NCI-H2171 (cell line): ENCODE data around the gene STUB1.

Experiments
- DNase-seq: peaks from one replicate; lab custom pipeline; 2025; lab: John Stamatoyannopoulos, UW

STUB1 gene

DNA sequence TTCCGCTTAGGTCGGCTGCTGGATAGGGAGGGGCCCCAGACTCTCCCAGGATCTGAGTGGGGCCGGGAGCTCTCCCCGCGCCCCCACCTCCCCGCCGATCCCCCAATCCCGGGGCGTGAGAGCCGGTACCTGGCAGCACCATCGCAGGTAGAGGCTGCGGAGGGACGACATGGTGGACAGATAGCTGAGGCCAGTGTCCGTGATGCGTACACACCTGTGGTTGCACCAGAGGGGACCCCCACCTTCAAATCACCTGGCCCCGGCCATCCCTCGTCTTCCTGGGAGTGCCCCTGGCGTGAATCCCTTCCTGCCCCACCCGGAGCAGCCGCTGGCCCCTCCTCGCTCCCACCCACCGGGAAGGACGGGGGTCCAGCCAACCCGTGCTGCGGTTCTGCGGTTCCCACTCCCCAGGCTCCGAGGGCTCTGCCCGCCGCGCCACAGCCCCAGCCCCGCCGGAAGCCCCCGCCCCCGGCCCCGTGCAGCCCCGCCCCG lies 14.7 kb downstream of the STUB1 start:
- no peak for DNase-seq

DNA sequence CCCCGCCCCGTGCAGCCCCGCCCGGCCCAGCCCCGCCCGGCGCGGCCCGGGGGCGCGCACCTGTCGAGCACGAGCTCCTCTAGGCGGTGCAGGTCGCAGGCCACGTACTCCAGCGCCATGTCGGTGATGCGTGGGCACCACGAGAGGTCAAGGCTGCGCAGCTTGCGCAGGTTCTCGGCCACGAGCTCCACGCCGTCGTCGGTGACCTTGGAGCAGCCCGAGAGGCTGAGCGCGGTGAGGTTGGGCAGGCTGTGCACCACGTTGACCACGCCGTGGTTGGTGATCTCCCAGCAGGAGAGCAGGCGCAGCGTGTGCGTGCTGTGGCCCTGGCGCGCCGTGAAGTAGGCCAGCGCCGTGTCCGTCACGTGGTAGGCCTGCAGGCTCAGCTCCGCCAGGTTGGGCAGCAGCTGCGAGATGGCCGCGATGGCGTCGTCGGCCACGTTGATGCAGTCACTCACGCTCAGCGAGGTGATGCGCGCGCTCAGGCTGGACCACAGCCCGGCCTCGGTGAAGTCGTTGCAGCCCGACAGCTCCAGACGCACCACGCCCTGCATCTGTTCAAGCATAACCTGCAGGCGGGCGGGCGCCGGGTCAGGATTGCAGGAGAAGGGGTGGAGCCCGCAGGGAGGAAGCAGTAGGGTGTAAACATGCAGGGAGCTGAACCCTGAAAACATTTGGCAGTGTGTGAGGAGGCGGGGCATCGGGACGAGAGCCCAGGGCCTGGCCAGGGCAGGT lies 15.3 kb downstream of the STUB1 start:
- peak; percentile 92 for DNase-seq

DNA sequence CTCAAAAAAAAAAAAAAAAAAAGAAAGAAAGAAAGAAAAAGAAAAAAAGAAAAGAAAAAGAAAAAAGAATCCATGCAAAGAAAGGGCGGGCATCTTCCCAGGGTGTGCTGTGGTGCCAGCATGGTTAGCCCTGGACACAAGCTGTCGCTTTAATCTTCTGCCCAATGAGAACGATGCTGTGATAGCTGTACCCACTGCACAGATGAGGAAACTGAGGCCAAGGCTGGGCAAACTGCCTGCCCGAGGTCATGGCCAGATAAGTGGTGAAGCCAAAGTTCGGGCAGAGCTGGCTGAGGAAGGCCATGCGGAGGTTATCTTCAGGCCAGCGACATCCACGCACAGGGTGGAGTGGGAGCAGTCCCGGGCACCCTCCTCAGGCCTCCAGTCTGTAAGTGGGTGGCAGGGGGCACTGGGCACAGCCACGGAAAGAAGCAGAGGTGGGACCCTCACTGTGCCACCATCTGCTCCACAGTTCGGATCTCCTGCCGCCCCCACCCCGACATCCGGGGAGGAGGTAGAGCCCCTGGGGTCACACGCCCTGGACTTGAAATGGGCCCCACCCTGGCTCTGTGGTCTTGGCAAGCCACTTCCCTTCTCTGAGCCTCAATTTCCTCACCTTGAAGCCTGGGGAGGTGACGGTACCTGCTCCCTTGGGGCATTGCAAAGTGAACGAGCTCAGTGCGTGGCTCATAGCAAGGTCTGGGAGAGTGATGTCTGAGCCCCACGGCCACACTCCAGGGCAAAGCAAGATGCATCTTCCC lies 18.9 kb downstream of the STUB1 start:
- no peak for DNase-seq

DNA sequence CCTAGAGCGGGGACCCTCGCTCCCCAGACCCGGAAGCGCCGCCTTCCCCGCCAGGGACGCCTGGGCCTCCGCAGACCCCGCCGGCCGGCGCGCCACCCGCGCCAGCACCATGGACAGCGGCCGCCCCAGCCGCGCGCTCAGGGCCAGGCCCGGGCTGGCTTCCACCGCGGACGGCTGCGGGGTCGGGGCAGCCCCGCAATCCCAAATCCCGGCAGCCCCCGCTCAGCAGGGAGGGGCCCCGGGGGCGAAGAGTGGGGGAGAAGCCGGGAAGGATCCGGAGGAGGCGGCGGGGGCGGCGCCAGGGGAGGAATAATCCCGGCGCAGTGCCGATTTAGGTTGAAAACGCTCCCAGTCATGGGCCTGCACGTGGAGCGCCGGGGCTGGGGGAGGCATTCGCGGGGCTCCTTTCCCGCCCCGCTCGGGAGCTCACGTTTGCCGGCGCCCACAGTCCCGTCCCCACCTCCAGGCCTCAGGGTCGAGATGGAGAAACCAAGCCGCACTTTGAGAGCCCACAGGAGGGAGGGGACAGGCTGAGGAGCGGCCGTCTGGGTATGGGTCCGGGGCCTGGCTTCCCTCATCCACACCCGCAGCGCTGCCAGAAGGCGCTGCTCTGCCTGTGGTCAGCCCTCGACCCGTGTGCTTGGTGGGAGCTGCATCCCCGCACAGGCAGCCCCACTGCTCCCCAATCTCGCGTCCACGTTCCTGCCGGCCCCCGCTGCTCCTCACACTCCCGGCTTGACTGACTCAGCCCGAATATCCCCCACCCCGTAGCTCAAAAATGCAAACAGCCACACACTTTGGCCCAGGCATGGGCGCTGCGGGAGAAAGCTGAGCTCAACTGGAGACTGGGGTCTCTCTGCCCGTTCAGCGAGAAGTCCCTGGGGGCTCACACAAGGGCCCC lies 20.7 kb downstream of the STUB1 start:
- DNase-seq = no peak

DNA sequence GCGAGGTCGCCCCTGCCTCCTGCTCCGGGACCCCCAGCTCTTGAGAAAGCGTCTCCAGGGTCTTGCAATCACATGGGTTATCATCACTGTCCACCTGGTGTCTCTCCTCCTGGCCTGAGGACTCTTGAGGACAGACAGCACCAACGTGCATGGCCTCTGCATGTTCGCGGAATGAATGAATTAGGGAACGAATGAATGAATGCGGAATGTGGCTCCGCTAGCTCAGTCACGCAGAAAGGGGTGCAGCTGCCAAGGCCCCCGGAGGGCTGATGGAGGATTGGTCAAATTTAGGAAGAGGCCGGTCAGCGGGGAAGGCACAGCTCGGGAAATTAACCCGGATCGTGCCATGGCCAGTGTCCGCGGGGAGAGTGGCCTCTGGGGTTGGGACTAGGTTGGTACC lies 22.1 kb downstream of the STUB1 start:
- DNase-seq = no peak

DNA sequence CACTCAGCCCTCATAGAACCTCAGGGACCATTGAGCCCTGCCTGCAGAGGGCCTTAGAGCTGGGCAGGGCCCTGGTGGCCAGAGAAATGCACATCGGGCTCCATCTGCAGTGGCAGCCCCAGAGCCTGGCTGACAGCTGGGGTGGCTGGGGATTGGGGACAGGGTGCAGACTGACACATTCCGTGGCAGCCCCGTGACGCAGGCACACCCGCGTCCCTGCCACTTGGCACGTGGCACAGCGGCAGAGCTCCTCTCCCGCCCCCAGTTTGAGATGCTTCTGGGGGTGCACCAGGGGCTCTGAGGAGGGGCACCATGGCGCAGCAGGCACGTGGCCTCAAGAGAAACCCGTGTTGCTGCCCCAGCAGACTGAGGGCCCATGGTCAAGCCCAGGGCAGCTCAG lies 23.2 kb downstream of the STUB1 start:
- DNase-seq = no peak

DNA sequence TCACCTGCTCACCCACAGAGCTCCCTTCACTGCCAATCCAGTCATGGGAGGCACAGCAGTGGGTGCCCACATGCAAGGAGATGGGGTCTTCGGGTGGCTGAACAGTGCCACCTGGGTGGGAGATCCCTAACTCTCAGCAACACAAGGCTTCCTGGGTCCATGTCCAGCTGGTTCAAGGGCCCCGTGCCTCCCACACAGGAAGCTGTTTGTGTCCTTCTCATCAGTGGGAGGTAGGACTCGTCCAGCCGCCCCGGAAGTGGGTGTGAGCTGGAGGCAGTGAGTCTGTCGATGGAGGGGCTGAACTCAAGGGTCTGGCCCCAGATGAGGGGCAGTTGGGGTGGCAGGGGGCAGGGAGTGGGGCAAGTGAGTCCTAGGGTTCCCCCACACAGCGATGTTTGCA lies 23.8 kb downstream of the STUB1 start:
- no peak for DNase-seq

DNA sequence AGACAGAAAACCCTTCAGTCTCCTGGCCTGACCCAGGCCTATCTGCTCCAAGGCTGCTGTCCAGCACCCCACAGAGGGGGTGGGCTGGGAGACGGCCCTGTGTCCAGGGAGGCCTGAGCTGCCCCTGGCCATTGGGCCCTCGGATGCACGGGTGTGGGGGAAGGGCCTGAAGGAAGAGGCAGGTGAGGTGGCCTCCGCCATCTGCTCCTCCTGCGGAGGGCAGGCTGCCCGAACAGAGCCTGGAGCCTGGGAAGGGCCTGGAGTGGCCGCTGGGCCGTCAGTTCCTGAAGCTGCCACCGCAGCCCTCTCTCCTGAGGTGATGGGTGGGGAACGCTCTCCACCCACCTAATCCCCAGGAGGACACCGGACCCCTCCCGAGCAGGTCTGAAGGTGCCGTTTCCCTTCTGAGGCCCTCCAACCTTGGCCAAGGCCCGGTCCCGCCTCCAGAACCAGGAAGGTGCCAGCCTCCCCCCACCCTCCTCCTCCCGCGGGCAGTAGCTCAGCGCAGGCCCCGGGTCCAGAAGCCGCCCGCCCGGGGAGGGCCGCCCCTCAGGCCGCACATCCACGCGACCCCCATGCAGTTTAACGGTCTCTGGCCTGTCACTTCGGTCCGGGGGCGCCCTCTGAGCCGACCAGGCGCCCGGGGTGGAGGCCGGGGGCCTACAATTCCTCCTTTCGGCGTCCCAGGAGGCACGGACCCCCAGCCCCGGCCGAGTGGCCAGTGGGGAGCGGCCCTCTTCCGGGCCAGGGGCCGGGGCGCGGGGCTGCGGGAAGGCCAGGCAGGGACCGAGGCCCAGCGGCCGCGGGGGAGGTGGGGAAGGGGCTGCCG lies 24.6 kb downstream of the STUB1 start:
- DNase-seq = no peak

DNA sequence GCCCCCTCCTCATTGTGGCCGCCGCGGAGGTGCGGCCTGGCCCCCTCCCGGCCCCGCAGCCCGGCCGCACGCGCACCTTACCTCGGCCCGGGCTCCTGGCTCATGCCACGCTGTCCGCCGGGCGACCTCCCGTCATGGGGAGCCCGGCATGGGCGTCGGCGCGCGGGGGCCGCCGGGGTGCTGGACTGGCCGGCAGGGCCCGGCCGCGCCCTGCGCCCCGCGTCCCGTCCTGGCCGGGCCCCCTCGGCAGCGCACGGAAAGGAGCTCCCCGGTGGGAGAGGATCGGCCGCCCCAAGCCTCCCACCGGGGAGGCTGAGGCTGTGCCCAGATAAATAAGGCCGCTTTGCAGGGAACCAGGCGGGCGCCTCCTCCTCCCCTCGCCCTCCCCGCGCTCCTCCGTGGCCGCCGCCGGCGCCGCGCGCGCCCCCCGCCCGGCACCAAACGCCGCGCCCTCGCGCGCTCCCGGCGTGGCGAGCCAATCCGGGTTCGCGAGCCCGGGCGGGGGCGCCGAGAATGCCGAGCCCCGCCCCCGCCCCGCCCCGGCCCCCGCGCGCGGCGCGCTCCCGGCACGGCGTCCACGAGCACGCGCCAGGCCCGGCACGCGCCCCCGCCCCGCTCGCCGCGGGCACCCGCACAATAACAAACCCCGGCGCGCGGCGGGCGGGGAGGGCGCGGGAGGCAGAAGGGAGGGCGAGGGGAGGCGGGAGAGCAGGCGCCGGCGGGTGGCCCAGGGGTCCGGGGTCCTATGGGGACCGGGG lies 25.4 kb downstream of the STUB1 start, which contains the start of gene FBXL16:
Gene FBXL16 (minus strand): TSS at position 371 of the 758 bp plus-strand sequence. CDS start 8,396 bp downstream, outside the sequence.
- DNase-seq = peak; percentile 88

DNA sequence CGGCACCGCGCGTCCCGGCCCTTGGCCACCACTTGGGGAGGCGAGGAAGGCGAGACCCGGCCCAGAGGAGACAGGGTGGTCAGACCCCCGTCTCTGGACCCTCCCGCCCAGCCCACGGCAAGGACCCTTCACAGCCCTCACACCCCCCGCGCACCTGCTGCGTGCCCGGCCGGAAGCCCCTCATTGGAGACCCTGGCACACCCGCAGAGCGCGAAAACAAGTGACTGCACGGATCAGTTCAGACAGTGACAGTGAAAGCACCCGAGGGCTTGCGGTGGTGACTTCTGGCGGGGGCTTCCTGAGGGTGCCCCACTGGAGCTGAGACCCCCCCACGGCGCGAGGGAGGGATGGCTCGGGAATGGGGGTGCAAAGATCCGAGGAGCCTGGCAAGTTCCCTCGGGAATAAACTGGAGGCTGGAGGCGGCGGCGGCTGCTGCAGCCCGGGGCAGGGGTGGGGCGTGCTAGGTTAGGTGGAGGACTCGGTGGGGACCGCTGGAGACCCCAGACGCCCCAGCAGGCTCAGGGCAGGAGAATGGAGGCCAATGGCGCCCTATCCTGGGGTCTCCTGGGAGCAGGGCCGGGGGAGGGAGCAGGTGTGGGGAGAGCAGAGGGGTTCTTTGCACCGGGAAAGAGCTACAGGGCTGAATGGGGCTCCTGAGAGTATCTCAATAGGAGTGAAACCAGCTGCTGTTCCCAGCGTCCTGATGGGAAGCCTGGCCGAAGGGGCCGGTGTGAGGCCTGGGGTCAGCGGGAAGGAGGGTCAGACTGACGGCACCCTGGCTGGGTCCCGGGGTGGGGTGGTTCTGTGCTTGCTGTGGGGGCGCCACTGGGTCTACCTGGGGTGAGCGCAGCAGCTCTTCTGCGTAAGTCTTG lies 26.2 kb downstream of the STUB1 start:
- peak; percentile 57 for DNase-seq

DNA sequence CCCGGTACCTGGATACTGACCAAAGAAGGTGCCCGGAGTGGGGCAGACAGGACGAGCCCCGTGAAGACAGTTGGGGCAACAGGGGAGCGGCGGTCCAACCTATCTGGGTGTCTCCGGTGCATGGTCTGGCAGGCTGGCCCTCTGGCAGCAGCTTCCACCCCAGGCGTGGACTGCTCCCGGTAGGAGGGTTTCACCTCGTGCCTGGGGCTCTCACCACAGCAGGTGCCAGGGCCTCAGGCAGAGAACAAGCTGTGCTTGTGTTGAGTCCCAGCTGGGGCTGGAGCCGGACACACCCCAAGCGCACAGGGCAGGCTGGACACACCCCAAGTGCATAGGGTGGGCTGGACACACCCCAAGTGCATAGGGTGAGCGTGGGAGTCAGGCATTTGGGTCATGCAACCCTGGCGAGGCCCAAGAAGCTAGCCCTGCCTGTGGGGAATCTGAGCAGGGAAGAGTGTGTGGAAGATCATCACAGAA lies 26.9 kb downstream of the STUB1 start:
- DNase-seq = no peak

DNA sequence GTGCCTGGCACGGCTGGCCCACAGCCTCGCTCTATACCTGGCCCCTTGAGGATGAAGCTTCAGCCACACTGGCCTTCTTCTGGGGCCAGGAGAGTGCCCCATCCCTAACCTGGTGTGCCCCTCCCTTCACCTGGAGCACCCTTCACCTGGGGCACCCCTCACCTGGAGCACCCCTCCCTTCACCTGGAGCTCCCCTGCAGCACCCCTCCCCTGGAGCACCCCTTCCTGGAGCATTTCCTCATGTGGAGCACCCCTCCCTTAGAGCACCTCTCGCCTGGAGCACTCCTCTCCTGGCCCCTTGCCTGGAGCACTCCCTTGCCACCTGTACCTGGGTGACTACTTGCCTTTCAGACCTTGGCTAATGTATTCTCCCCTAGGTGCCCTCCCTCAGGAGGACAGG lies 27.8 kb downstream of the STUB1 start:
- DNase-seq = no peak

DNA sequence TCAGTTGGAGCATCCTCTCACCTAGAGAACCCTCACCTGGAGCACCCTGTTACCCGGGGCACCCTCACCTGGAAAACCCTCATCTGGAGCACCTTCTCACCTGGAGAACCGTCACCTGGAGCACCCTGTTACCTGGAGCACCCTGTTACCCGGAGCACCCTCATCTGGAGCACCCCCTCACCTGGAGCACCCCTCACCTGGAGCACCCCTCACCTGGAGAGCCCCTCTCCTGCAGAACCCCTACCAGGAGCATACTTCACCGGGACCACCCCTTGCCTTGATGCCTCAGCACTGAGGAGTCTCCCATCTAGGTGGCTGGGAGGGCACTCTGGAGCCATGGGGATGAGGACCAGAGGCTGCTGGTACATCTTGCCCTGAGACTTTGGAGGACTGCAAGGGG lies 28.7 kb downstream of the STUB1 start:
- no peak for DNase-seq

DNA sequence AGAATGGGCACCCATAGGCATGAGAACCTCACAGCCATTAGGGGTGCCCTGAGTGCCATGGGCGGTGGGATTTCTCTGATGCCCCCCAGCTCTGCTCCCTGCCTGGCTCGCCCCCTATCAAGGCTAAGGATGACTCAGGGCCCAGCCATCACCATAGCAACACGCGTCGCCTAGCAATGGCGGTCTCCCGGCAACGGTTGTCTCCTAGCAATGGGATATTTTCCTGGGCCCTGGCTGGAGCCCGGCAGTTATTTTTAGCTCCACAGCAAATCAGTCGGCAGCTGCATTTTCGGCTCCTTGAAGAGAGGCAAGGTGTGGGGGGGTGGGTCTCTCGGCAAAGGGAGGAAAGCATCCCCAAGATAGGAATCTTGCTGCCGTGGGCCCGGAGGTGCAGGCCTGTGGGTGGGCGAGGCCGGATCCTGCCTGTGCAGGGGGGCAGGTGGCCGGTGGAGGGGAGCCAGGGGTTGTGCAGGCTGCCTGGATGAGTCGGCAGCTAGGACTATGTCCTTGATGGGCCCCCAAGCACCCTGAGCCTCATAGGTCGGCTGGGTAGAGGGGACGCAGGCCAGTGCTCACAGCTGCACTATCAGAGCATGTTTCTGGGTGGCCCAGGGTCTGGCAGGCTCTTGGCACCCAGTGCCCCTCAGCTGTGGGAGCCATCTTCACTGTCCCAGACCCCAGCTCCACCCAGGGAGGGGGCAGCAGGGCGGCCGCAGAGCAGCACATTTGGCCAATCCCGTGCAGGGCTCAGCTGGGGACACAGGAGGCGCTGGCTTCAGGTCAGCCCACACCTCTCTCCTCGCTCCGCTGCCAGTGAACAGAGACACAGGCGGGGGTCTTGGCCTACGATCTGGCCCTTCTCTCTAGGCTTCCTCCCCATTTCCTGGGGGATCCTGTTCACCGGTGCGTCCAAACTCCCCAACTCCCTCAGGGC lies 29.6 kb downstream of the STUB1 start:
- DNase-seq = peak; percentile 86

DNA sequence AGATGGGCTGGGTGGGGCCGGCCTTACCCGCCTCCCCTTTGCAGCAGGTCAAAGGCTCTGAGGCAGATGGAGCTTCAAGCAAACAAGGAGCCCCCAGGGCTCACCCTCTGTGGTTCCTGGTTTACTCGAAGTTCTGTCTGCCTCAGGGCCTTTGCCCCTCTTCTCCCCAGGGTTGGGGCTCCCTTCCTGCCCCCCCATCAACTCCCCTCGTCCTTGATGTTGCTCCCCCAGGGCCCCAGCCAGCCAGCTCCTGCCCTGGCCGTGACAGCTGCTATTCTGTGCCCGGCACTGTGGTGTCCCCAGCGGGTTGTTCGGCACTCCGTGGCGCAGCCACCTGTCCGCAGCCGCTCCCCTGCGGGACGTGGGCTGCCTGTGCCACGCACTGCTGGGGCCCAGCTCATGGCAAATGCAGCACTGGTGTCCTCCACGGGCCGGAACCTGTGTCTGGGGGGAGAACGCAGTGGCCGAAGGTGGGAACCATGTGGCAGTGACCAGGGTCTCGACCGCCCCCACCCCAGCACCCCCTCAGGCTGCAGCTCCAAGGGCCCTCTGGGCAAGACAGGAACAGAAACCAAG lies 30.4 kb downstream of the STUB1 start:
- DNase-seq = no peak

DNA sequence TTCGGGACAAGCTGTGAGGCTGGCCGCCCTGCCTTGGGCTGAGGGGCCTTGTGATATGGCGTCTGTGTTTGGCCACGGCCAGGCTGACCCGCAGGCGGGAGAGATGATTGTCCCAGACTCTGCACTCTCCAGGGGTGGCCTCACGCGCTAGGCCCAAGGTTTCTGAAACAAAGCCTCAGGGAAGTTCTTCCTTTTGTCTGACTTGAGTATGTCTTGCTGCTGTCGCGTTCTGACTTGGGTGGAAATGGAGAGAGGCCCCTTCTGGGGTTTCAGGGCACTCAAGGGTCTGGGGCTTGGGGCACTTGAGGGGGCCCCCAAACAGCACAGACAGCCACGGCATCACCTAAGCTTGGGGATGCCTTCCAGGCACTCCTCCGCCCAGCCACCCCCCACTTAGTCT lies 30.9 kb downstream of the STUB1 start:
- DNase-seq = no peak

DNA sequence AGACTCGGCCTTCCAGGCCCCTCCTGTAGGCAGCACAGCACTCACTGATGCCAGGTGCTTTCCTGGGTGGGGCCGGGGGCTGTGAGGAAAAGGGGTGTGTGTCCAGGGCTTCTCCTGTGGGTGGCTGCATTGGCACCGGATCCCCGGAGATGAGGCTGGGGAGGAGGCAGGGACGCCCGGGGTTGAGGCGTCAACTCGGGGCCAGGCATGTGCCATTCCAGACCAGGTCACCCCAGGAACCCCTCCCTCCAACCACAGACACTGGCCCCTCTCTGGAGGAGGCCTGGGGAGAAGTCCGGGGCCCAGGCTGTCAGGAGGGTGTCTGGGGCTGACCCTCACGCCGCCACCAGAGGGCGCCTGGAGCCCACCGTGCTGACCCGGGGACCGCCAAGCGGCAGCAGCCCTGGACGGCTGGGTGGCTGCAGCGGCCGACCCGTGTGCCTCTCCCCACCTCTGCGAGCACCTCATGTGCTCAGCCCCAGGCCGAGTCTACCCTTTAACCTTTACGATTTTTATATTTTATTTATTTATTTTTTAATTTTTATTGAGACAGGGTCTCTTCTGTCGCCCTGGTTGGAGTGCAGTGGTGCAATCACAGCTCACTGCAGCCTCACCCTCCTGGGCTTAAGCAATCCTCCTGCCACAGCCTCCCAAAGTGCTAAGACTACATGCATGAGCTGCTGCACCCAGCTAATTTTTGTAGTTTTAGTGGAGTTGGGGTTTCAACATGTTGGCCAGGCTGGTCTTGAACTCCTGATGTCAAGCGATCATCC lies 31.5 kb downstream of the STUB1 start:
- DNase-seq = no peak
